GM21576 (cell line): ENCODE results near the gene ARID5B.

Experiments
- ATAC-seq: cut with Tn5 transposase; IDR thresholded peaks from one replicate; pipeline ENCODE4 v1.9.1; 2021; ENCODE audit warnings: mild to moderate bottlenecking, moderate library complexity; ENCODE audit not compliant: unreplicated experiment

ARID5B gene

DNA sequence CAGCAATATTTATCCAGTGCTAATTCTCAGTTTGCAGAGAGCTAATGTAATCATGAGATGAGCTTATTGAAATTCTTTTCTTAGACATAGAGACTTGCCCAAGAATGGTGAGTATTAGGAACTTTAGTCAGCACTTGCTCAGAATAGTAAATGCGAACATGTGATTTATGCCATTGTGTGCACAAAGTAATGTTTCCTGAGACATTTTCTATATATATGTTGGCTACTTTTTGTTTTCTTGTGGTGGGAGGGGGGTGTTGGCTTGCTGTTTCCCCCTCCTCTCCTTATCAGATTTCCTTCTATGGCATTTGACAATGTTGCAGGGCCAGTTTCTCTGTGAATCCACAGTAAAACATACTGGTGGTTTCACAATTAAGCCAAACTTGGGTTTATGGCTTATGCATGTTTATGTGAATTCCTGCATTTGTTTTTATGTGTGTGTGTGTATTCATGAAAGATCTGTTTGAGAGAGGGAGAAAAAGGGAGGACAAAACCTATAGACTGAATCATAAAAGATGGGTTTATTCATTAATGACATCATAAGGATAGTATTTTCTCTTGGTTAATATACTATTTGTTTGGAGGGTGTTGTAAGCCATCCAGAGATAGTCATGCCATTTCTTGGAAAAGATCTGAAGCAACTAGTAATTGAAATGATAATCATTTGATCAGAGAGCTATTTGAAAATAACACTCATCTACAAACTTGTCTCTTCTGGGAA is 36.3 kb downstream of the ARID5B start:
- ATAC-seq: peak; percentile 43

DNA sequence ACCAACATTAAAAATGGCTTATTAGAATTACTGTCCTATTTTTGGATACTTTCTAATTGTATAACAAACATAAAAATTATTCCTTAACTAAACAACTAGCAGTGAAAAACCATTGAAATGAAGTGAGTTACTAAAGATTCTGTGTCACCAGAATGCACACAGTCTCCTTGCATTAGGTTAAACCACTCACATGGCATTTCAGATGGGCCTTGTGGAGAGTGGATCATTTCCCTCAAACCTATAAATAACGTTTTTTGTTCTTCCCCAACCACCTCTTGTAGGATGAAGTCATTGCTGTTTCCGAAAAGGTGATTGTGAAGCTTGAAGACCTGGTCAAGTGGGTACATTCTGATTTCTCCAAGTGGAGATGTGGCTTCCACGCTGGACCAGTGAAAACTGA is 38.4 kb downstream of the ARID5B start:
- ATAC-seq: no peak

DNA sequence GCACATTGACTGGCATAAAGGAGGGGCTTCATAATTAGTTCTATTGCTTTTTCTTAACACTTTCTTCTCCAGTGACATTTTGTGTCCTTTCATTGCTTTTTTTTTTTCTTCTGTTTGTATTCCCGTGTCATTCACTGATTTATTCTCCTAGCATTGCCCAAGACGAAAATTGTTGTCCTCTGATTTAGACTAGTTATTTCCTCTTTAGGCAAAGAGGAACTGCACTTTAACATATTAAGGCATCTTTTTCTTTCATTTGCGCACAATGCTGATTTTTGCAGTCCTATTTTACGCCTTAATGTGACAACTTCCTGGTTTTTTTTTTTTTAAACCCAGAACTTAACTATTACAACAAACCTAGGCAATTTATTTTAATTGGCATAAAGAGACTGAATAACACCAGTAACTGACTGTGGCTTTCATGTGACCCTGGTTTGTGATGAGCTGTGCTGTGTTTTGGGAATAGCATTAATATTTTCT is 39.7 kb downstream of the ARID5B start:
- no peak for ATAC-seq

DNA sequence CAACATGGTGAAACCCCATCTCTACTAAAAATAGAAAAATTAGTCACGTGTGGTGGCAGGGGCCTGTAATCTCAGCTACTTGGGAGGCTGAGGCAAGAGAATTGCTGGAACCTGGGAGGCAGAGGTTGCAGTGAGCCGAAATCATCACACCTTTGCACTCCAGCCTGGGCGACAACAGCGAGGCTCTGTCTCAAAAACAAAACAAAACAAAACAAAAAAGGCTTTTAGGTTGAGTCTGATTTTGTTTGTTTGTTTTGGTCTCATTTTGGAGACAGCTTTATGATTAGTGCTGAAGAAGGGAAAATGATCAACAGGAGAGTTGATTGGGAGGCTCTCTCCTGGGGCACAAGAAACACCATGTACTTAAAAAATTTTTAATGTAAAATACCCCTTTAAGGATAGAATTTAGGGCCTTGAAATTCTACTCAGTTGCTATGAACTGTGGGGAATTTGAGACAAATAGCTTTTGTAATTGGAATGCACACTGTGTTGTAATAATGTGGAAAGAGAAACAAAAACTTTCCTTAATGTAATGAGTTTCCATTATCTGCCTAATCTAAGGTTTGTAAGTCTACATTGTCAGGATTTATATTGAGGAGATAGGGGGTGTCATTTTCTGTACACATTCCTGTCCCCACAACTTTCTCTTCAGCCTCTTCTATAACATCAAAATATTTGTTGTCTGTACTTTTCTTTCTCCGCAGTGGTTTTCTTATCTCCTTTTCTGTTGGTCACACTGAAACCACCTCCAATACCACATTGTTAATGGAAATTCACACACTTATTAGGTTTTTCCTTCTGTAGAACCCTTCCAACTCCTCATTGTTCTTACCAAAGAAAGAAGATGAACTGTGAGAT is 41.3 kb downstream of the ARID5B start:
- ATAC-seq: no peak

DNA sequence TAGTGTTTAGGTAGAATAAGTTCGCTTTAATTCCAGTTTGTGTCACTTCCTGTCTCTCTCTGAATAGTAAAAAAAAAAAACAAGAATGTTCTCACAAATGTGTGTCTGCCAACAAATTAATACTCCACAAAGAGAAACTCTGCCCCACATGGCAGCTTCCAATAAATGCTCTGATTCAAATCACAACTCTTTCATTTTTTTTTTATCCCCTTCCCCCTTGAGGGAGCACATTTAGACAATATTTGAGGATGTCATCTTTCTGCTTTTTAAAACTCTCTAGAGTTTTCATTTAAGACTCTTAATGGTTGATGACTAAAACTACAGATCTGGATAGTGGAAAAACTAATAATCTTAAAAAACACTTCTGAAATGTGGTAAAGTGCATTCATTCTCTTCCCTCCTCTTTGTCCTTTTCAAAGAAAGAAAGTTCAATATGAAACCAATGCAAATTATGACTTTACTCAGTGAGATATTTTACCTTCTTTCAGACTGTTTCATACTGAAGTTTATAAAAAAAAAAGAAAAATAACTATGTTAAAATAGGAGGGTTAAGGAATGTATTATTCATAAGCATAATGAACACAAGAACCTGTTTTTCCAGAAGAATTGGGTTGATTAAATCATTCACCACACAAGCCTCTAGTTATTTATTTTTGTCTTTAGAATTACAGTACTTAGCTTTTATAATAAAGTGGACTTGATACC is 42.3 kb downstream of the ARID5B start:
- ATAC-seq: peak; percentile 36

DNA sequence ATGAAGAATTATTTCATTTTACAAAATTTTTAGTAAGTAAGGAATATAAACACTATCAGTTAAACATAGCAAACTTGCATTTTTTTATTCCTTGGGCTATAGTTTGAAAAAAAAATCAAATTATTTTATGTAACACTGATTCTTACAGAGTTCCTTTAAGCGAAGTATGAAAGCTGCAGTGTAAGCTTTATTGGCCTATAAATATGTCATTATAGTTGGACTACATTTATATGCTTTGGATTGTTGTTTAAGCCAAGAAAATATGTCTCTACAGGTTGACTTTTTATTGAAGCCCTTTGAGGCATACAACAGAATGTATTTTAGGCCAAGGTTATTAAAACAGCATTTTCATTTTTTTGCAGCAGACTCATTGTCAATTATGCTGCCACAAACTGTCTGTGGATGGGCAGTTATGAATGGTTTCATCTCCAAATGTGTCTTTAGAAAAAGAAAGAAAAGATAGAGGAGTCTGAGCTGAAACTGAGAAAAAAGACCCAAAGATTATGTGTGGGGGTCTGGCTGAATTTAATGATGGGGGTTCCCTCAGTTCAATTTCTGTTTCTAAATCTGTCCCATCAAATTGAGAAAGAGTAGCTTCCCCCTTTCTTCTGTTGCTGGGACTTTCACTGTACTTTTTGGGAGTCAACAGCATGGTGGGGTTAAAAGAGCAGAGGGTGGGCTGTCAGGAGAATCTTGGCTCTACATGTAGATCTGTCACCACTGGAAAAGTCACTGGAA is 43.1 kb downstream of the ARID5B start:
- ATAC-seq: no peak

DNA sequence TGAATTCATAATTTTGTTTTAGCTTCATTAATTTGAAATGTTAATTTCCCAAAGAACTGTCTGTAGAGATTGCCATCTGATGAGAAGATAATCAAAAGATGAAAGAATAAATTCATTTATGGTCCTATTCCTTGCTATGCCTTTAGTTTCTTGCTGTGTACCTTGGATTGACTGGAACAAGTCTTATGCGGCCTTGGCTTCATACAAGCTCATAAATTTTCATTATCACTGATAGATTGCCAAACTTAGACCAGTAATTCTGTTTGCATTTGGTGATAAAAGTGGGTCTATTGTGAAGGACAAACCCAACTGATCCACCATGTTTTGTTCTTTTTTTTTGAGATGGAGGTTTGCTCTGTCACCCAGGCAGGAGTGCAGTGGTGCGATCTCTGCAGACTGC is 48.2 kb downstream of the ARID5B start:
- ATAC-seq: no peak

DNA sequence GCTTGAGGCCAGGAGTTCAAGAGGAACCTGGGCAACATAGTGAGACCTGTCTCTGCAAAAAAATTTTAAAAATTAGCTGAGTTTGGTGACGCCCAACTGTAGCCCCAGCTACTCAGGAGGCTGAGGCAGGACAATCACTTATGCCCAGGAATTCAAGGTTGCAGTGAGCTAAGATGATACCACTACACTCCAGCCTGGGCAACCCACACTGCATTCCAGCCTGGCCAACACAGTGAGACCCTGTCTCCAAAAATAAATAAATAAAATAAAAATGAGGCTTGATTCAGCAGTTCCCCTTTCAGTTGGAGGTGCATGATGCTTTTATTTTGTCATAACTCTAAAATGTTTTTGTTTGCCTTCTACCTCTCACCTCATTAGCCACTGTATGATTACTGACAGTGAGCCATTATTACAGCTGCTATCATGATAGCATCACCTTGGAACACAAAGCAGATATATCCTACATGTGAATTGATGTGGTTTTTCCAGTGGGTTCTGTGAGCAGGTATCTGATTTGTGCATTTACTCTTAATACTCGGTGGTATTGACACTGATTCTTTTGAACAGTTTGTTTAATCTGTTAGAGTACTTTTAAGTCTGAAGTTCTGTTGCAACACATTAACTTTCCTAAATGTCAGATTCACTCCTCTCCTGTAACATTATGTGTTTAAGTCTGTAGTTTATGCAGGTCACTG is 49.1 kb downstream of the ARID5B start:
- ATAC-seq: no peak

DNA sequence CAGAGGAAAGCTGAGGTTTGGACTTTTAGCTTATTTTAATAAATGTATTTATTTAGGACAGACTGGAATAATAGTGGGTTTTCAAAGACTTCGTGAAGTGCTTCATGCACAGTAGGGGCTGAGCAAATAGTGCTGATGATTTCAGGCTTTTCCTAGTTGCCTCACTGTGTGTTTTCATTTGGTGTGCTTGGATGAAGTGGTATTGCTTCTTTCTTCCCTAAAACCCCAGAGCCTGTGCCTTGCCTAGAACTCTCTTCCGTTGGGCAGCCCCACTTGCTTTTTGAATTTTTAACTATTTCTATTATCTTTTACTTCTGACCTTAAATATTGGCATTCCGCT is 49.6 kb downstream of the ARID5B start:
- ATAC-seq: no peak

DNA sequence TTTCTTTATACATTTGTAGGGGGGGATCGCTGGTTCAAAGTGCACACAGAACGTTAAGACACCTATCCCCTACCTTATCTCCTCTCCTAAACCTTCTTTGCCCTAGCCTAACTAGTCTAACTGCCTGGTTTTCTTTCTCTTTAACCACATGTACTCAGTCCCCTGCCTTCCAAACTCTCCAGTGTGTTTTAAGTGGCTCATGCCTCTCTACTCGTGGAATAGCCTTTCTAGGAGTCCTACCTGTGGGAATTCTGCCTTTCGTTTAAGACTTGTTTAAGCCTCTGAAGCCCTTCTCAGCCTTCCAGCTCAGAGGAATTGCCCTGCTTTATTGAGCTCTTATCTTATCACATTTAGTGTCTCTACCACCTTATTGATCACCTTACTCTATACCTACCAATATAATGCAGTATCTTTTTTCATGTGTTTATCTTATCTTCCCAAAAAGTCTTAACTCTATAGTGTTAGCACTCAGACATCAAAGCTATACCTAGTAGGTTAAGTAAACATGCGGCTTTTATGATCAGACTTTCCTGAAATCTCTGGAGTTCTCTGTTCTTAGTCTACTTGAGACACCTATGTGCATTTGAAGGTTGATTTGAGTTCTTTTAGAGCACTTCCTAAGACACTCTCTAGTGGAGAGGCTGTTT is 50.7 kb downstream of the ARID5B start:
- ATAC-seq: no peak

DNA sequence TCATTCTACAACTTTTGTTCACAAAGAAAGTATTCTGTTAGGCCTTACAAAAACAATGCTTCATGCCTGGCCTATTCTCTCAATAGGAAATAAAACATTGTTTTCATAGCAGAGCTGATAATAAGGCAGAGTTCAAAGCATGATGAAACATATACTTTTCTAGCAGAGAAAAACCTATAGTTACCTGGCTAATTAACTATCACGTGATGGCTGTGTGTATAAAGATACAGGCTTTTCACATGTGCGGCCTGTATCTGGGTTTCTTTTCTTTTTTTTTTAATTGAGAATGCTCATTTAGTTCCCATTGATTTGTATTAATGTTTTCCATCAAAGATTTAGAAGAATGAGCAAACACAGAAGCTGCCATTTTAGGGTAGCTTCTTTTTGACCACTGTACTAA is 51.7 kb downstream of the ARID5B start:
- ATAC-seq: no peak

DNA sequence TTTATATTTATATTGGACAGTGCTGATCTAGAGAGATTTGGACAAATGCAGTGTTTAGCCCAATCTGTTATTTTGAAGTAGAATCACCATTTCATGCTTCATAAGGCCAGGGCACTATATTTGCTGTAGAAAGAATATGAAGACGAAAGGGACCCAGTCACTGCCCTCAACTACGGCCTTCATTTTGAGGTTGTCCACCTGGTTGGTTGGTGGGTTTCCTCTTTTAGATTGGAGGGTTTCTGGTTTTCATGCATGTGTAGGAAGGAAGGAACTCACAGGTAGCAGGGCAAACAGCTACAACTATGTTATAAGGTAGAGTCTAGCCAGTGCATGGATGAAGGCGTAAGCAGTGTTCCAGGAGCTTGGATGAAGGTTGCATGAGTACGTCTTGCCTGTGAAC is 56.3 kb downstream of the ARID5B start:
- no peak for ATAC-seq

DNA sequence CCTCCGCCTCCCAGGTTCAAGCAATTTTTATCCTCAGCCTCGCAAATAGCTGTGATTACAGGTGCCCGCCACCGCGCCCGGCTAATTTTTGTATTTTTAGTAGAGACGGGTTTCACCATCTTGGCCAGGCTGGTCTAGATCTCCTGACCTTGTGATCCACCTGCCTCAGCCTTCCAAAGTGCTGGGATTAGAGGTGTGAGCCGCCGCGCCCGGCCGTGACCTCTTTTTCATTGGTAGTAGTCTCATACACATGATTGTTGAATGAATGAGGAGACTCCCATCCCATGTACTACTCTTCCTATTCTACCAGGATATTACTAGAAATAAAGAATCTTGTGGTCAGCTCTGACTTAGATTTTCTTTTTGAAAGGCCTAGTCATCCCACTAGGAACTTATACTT is 56.8 kb downstream of the ARID5B start:
- ATAC-seq: no peak

DNA sequence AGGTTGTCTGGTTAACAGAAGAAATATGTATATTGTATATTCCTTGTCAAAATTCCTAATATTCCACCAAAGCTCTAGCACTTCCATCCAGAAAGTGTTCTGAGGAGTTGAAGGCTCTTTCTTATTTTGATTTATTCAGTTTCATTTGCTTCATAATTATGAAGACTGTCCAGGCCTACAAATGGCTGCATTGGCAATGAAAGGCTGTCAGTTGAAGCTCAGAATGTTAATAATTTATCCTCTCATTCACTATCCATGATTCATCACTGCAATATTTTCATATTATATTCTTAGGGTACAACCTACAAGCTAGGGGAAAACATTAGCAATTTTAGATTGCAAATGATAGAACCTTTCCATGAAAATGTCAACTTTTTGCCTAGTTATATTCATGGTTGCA is 57.3 kb downstream of the ARID5B start:
- ATAC-seq: no peak

DNA sequence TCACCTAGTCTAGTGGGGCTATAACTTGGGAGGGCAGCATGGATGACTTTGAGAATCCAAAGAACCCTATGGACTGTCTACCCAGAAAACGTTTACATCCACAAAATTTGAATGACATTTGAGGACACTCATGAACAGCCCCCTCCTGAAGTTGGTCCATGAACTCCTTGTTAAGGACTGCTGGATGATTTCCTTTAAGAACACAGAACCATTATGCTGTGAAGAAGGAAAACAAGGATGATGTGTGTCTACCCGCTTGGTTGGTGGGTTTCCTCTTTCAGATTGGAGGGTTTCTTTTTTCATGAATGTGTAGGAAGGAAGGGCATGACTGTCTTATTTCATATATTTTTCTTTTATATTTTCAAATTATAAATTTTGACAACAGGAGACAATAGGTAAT is 58.3 kb downstream of the ARID5B start:
- no peak for ATAC-seq

DNA sequence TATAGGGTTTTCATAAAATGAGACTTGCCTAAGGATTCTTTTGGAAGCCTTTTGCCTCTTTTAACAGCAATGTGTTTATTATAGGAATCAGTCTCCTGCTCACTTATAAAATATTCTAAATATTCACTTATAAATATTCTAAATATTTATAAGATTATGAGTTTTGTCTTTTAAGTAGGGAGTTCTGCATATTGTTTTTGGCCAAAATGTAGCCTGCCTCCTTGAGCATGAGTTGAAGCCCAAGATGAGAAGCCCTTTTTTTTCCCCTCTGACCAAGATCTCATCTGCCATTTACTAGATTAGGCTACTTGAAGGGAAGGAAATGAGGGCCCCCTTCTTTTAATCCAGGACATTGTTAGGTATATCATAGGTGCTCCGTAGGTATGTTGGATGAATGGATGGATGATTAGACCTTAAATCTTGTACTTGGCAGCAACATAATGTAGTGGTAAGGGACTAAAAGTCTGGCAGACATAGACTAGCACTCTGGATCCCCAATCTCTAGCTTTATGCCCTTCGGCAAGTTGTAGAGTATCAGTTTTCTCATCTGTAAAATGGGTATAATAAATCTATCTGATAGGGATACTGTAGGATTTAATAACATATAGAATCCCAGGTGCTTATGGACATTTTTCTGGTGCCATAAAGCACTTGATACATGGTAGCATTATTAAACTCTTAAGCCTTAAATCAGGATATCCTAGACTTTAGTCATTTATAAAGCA is 59.1 kb downstream of the ARID5B start:
- ATAC-seq: no peak

DNA sequence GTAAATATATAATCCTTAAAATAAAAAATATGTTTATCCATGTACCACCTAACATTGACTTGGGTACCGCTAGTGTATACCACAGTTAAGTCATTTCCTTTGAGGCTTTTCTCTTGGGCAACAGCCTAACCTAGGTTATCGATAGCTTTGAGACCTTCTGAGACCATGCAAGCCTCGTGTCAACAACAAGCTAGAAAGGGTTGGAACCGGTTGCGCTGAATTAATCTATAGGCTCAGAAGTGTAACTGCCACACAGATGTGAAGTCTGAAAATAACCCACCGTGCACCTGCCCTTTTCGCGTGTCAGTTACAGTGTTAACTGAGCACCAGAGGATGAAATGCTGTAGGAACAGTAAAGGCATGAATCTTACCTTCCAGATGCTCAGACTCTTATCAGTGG is 59.8 kb downstream of the ARID5B start:
- peak; percentile 75 for ATAC-seq

DNA sequence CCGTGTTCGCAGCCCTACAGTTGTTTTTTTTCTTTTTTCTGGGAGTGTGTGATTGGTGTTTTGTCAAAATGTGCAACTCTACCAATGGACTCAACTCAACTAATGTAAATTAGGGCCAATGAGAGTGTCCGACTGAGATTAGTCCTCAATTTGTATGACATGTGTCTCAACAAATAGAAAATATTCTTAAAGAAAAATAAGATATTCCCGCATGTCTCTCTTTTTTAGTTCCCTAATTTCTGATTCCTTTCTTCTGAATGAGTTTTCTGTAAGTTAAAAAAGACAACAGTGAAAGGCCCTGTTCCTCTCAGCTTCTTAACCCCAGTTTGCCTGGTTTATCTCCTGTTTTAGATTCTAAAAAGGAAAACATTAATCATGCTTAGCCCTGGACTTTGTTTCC is 61.5 kb downstream of the ARID5B start:
- ATAC-seq: no peak

DNA sequence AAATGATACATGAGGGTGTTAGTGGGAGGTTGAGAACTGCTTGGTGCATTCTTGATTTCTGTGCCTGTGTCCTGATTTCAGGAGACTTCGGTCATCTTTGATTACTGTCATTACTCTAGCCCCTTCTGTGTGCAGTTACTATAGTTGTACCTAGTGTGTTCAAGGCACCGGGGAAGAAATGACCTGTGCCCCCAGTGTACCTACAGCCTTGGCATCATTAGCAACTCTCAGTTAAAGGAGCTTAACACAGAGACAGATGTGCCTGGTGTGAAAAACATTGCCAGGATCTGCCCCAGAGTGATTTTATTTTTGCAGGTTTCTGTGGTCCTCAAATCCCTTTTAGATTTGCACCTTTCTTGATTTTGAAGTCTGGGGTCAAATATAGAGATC is 62.2 kb downstream of the ARID5B start:
- ATAC-seq: no peak
